Activated CD8-positive, alpha-beta memory T cell treated with anti-CD3 and anti-CD28 coated beads for 48 hours (primary cell): ENCODE results near the gene GAS2L2.
A peak's percentile ranks its signal among the peaks of the same experiment; 100 is the strongest.

Experiments used
- DNase-seq, 3 experiments: peaks; one replicate each; pipeline ENCODE4 v3.0.0-alpha.2; 2020; ENCODE audit warnings: low read depth in 2 of 3, low spot score in 2 of 3

Gene GAS2L2

GRCh38 chr17:35748341-35748841, 4.6 kb downstream of the GAS2L2 start:
- DNase-seq = no peak

- peak; percentile 49 to 66 (median 64) for DNase-seq
Observed at GRCh38 chr17:35747540-35748017, 5.5 kb downstream of the GAS2L2 start.

DNA sequence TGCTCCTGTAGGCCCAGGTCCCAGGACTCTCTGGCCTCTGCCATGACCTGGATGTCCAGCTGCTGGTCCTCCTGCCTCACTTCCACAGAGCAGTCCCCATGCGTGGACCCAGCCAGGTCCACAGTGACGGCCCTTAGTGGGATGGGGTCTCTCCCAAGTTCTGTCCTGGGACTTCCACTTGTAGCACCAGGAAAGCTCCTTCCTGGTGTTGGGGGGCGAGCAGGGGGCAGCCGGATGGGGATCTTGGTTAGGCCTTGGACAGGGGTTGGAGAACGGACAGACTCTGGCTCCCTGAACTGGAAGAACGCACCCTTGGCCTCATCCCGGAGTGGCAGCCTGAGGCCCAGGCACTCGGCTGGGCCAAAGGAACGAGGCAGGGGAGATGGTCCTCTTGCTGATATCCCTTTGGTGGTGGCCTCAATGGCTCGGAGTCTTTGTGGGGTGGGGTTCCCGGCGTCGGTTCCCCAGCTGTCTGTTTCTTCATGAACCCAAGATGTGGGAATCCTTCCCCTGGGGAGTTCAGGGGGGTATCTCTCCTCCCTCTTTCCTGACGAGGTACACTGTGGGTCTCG, 7.2 kb downstream of the GAS2L2 start:
- no peak for DNase-seq

GRCh38 chr17:35745246-35745645, 7.8 kb downstream of the GAS2L2 start:
- no peak for DNase-seq

GRCh38 chr17:35744830-35745229, 8.2 kb downstream of the GAS2L2 start:
- DNase-seq = no peak

- DNase-seq = no peak
Observed at GRCh38 chr17:35743626-35744328, 9.3 kb downstream of the GAS2L2 start.

DNA sequence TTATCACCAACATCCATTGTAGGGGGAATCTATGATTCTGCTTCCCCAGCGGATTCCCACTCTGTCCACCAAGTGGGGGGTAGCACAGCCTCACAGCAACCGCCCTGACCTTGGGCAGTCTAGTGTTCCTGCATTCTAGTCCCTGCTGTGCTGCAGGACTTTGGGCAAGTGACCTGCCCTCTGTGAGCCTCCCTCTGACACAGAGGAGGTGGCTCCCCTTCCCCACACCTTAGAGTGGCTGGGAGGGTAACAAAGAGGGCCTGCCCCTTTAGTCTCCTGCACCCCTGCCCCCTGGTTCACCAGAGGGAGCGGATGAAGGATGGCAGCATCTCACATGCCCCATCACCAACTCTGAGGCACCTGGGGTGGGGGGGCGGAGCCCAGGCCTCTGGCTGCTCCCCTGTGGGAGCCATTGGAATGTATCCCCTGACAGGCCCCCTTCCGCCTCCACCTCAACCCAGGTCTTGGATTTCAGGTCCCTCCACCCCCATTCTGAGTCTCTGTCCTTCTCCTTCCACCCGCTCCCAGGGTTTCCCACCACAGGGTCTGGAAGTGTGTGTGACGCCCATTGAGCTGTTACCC, 10.1 kb downstream of the GAS2L2 start:
- DNase-seq = no peak

- no peak for DNase-seq
Observed at GRCh38 chr17:35742496-35742895, 10.5 kb downstream of the GAS2L2 start.

- no peak for DNase-seq
Observed at GRCh38 chr17:35740997-35741931, 11.8 kb downstream of the GAS2L2 start.

- no peak for DNase-seq
Observed at GRCh38 chr17:35740216-35740615, 12.8 kb downstream of the GAS2L2 start.

DNA sequence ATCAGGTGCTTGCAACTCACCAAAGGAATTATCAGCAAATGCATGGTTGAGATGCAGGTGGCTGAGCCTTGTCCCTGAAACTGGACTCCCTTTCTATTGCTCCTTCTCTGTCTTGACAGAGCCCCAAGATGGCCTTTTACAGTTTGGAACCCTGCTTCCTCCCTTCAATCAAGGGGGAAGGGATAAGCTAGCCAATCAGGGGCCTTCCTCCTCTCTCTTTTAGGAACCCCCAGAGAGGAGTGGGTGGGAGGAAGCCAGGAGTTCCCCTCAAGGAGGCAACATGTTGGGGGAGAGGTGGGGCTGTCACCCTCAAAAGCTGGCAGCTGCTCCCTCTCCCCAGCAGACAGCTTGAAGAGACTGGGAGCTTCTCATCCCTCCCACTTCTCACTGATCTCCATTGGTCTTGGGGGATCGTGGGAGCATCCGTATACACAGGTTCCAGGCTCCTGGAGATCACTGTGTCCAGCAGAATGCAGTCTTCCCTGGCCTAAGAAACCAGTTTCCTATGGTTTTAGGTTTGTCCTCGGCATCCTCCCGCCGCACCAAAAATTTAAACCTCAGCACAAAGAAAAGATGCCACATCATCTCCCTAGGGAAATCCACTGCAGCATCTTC, 14.4 kb downstream of the GAS2L2 start:
- no peak for DNase-seq

DNA sequence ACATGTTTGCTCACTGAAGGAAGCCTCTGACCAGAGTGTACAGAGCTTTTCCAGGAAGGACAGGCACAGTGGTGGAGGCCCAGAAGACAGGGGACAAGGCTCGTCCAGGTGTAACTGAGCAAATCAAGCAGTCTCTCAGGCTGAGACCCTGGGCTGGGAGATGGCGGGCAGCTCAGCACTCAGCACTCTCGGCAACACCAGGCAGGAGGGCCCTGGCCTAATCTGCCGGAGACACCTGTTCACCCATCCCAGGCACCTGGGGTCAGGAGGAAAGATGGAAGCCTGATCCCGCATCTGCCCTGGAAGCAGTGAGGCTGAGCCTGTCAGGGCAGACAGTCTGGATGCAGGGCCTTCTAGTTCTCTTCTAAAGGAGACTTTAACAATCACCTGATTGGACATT, 16.8 kb downstream of the GAS2L2 start:
- DNase-seq = no peak

GRCh38 chr17:35735036-35735805, 17.8 kb downstream of the GAS2L2 start:
- DNase-seq = no peak

GRCh38 chr17:35734396-35734795, 18.6 kb downstream of the GAS2L2 start:
- DNase-seq = no peak

GRCh38 chr17:35733366-35733765, 19.7 kb downstream of the GAS2L2 start:
- DNase-seq = no peak

DNA sequence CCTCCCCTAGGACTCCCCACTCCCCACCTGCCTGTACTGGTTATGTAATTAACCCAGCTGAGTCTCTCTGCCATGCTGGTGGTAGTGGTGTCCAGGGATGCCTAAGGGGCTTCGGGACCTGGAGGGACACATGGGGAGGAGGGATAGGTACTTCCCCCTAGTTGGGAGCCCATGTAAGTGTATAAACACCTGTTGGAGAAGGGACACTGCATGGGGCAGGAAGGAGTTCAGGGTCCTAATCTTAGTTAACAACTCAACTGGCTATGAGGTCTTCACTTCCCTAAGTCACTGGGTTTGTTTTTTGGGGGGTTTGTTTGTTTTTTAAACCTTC, 20.3 kb downstream of the GAS2L2 start:
- no peak for DNase-seq

GRCh38 chr17:35731917-35732805, 20.9 kb downstream of the GAS2L2 start:
- no peak for DNase-seq

- no peak for DNase-seq
Observed at GRCh38 chr17:35731239-35731916, 21.7 kb downstream of the GAS2L2 start, which contains the start of gene RASL10B. Gene RASL10B (plus strand): TSS chr17:35731639. CDS start chr17:35735185, 3,546 bp downstream.
